HG03135 (cell line): ENCODE data around the gene RBMS1.

Source experiments
- ATAC-seq: cut with Tn5 transposase; IDR thresholded peaks from one replicate; pipeline ENCODE4 v1.9.1; 2021; ENCODE audit warnings: mild to moderate bottlenecking, moderate library complexity; ENCODE audit not compliant: unreplicated experiment

RBMS1 gene

DNA sequence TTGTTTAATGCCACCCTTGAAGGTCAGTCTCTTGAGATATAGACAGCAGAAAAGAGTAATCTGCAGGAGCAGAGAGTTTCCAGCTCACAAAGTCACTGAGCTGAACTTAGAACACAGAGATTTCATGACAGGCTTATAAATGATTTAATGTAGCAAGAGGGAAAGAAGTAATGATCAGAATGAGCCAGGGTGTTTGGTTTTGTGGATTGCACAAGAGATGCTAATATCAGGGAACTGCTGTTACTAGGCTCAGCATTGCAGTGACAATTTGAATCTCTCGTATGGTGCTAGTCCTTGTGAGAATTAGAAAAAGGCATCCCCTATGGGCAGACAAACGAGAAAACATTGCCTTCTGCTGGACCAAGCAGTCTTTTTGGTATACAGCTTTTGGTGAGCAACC, 231.9 kb downstream of the RBMS1 start:
- ATAC-seq, result no peak

DNA sequence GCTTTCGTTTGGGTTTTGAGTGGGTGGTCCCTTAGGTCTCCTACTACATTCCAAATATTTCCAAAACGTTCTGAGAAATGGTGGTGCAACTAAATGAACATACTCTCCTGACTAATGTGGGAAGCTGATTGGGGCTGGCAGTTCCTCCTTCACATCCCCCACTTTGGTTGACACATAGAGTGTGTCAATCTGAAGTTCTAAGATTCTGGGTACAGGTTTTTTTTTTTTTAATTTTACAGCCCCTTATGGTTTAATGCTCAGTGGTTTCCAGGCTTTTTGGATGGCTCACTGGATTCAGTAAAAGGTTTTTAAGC, 235.2 kb downstream of the RBMS1 start:
- no peak for ATAC-seq

DNA sequence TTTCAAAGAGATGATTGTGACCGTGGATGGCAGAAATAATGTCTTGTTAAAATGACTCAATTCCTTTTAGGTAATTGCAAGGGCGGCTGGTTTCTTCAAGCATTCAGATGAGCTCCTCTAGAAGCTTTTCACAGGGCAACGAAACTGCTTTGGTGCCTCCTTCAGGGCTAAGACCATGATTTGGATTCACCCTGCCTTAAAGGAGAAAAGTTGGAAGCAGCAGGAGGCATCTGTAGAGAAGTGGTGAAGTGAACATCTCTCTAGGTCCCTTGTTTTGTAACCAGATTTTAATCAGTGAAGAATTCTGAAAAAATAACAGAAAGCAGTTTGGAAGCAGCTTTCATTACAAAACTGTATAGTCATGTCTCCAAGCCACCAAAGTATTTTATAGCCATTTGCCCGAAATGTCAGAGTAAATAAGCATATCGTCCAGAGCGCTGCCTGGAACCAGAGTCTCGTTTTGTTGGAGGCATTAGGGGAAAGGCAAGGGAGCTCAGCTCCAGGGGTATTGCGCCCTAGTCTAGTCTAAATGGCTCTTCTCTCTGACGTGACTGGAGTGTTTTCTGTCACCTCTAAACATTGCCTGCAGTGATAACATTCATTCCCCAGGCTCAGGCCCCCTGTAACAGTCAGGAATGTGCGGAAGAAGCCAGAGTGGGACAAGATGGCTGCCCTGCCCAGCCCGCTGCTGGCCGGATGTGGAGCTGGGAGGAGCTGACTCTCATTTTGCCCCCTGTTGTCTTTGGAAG, 235.7 kb downstream of the RBMS1 start:
- no peak for ATAC-seq

DNA sequence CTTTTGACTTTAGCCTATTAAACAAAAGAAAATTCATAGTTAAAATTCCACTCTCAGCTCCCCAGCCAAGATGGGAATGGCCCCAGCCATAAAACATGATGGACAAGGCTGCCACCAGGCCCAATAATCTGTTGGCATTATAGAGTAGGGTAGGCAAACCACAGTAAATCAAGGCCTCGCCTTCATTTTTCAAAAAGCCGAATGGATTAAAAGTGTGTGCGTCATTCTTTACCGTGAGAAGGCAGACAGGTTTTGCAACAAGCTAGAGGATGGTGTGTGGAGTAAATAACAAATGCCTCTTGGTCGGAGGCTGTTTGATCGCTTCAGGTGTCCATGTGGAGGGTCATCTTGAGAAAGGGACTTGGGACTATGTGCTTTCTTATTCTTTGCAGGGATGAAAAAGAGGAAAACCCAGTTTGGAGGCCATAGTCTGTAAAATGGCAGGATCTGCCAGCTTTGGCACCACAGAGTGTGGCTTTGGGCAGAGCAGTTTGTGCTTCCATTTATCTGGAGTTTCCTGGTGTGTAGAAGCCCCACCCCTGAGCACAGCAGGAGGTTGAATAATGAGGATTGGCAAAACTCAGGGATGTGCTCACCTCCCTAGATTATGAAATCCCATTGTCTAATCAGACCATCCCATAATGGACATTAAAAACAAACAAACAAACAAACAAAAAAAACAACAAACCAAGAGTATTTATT, 236.4 kb downstream of the RBMS1 start:
- no peak for ATAC-seq

DNA sequence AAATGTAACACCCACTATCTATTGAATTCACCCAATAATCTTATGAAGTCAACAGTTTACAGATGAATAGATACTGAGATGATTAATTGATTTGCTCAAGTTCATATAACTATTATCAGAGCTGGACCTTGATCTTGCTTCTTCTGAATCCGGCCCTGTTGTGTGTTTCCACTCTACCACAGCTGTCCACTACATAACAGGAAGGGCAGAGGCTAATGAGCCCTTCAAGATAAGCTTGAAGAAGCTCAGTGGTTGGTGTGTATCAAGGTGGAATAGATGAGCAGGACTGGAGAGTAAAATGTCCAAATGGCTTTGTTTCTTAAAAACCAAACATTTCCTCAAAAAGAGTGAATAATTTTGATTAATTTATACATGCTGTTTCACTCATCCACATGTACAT, 237.1 kb downstream of the RBMS1 start:
- no peak for ATAC-seq

DNA sequence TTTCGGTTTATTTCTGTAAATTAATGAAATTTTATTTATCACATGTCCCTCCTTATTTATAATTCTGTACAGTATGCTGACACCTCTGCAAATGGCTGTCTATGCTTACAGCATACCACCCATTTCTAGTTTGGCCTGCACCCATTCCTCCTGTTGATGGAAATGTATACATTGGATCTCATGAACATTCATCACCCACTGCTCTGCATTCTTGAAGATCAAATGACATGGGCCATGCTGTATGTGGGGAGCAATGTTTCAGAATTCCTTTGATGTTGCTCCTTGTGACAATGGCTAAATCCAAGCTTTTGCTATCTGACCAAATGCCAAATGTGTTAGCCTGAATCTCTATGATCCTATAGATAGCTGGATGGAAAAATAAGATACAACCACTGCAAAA, 238.2 kb downstream of the RBMS1 start:
- ATAC-seq, result no peak

DNA sequence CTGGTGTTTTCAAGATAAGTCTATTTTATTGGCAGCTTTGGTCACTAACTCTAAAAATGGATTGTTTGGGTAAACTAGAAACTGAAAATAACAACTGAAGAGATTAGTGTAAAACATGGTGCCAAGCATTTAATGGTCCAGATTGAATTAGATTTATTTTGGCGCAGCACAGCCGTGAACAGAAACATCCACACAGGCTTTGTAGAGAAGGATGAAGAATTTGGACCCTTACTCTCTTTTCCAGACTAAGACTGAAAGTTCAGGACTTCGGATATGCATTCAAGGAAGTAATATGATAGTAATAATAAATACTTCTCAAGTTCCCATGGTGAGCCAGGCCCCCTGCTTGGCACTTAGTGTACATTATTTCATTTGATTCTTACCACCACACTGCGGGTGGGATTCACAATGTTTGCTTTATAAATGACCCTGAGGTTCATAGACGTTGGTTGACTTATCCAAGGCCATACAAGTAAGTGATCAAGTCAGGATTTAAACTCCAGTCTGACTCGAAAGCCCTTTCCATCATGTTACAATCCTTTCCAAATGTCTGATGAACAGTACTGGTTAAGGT, 239.3 kb downstream of the RBMS1 start:
- no peak for ATAC-seq

DNA sequence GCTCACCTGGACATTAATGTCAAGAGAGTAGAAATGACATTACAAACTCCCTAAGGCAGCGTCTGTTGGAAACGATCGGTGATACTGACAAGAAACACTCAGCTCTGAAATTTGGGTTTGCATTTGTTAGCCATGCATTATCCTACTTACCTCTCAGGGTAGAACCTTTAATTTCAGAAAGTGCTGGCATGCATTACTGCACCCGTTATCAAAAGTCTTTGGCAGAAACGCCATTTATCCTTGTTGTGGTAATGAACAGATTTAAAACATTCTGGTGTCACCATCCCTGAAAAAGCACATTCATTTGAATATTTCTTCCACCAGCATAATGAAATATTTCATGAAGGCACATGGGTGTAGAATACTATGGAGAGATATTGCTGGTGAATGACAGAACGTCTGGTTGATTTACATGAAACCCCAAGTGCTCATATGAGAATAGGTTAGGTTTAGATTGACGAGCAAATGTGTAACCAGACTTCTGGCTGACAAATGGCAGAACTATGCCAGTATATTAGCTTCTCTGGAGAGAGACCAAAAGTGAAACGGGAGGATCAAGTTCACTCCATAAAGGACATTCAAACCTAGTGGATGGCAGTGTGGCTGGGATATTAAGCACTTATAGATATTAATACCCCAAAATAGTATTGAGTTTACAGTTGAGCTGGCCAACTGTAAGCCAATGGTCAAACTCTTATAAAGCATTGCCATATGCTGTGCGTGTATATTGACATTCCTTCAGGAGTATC, 240.0 kb downstream of the RBMS1 start:
- no peak for ATAC-seq

DNA sequence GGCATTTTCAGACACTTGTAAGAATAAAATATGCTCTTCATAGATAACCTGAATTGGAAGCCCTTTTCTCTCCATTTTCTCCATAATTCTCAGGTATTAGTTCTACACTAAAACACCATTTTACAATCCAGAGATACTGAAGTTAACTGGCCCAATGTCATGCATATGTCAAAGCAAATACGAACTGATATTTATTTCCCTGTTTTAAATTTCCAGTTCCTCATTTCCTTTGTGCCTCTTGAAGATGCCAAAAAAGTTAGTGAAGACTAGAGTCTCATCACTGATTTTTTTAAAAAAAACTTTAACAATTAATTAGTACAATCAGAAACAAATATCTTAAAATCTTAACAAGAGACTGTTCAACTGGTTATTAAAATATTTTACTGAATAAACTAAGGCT, 240.7 kb downstream of the RBMS1 start:
- ATAC-seq, result no peak

DNA sequence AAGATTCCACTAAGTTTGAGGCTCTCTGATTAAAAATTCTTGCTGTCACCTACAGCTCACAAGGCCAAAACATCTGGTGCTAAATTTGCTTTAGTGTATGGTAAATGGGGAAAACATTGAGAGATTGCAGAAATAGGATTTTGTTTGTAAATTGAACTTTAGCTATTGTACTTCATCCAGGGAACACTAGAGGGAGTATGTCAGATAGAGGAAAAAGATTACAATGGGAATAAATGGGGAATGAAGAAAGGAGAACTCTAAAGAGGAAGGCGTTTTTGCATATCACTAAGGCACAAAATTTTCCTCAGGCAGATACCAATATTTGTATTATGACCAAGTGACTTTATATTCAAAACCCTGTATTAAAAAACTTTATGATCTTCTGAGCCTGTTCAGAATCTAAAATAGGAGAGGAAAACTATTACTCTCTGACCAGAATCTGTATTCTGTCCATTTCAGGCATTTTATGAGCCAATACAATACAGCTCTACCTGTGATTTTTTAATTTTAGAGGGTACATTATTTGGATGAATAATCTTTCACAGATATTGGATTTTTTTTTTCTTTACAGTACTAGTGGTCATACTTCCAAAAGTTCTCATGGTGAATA, 241.2 kb downstream of the RBMS1 start:
- no peak for ATAC-seq

DNA sequence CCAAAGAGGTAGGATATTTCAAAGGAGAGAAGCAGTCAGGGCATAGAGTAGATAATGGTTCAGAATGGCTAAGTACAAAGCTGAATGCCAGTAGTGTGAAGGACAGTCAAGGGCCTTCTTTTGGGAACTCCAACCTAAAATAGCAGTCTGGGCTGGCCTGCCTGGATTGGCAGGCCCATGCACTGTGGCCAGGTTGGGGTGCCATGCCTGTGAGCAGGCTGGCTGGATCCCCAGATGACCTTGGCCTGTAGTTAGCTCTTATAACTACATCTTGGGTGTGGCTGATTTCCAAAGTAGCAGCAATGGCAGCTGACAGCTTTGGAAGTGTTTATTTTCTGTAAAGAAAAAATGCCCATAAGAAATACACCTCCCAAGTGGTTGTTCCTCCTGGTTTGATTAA, 242.0 kb downstream of the RBMS1 start:
- ATAC-seq, result no peak

DNA sequence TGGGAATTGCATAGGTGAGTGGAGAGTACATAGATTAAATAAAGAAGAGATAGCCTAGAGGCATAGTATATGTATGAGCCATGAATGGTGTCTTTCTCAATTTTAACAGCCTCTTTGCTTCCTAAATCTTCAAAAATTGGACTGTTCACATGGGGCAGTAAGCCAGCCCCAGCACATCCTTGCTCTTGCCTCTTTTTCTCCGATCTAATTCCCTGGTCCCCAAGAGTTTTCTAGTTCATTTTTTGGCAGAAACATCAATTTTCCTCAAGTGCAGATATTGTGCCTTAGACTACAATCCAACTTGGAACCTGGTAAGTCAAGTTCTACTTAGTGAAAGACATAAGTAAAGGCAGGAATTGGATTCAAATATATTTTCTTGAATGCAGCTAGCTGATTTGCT, 243.7 kb downstream of the RBMS1 start:
- ATAC-seq, result no peak

DNA sequence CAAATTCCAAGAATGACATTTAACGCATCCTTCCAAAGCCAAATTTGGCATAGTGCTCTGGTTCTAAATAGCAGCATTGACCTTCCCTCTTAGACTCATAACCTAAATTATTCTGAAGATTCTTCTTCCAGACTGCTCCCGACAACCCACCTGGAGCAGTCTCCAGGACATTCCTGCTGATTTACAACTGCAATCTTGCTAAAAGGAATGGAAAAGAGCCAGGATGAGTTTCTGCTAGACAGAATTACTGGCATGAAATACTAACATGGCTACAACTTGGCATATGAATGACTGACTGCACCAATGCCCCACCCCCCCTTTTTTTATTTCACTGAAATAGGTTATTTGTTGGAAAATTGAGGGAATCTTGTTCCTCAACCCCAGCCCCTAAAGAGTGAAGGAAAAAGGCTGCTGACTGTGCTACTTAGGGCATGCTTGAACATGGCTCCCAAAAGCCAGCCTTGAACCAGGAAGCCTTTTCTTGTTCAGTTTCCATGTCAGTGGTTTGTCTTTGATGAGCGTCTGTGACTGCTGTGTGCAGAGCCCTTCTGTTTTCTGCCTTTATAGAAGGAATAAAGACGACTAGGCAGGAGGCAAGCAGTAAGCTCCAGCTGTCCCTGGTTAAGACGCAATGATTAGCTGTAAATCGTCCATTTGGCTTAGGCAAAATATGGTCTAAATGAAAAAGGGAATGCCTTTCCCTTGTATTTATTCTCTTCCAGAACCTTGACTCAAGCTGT, 246.1 kb downstream of the RBMS1 start:
- ATAC-seq, result no peak

DNA sequence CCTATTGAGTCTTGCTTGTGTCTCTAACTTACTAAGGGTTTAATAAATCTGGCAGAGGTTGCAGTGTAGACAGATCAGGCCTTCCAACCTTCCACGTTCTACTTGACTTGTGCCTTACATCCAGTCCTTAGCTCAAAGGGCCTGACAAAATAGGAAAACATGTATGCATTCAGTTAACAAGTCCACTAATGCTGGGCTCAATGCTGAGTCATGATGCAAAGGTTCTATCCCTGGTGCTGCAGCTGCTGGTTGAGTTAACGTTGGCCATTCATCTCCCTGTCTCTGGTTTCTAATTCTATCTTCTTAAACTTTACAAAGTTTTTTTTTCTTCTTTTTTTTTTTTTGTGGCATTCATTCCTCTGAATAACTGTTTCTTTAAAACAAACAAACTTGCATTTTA, 247.3 kb downstream of the RBMS1 start:
- ATAC-seq, result no peak

DNA sequence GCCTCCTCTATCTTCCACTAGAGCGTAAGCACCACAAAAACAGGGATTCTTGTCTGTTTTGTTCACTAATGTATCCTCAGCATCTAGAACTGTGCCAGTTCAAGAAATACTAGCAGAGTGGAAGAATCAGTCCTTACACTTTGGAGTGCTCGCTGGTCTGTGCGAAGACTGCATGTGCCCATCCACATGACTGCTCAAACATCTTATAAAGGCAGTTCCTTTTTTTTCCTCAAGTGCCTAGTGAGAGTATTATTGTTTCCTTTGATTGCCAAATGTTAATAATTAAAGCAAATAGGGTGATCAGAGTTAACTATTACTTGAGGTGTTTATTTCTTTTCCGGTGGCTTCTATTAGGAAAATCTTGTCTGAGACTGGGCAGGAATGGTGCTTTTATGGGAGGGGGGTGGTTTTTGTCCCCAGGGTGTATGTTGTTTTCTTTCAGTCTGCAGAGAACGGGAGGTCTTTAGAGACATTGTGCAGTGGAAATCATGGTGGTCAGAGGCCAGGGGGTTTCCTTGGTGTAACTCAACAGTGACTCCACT, 247.9 kb downstream of the RBMS1 start:
- ATAC-seq, result no peak

DNA sequence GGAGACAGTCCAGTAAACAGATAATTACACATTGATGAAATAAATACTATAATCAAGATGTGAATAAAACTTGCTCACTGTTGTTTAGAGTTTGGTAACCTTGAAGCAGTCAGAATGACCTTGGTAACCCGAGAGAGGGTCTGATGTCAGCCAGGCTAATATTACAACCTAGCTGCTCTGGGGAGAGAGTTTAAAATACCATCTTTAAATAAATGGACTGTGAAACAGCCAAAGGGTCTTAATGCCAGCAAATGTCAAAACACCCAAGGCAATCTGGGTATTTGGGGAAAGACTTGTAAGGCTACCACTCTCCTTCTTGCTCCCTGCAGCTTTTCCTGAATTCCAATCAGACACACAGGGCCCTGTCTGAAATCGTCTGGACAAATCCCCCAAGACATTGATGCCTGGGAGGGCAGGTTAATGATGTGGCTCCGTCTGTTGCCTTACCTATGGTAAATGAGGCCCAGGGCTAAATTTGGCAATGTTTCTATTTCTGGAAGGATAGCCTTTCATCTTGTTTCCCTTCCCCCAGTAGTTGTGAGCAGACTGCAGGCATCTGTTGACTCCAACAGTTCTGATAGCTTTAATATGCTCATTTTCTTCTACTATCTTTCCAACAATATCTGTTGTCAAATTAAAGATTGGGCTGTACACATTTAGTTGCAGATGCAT, 250.6 kb downstream of the RBMS1 start:
- ATAC-seq, result no peak

DNA sequence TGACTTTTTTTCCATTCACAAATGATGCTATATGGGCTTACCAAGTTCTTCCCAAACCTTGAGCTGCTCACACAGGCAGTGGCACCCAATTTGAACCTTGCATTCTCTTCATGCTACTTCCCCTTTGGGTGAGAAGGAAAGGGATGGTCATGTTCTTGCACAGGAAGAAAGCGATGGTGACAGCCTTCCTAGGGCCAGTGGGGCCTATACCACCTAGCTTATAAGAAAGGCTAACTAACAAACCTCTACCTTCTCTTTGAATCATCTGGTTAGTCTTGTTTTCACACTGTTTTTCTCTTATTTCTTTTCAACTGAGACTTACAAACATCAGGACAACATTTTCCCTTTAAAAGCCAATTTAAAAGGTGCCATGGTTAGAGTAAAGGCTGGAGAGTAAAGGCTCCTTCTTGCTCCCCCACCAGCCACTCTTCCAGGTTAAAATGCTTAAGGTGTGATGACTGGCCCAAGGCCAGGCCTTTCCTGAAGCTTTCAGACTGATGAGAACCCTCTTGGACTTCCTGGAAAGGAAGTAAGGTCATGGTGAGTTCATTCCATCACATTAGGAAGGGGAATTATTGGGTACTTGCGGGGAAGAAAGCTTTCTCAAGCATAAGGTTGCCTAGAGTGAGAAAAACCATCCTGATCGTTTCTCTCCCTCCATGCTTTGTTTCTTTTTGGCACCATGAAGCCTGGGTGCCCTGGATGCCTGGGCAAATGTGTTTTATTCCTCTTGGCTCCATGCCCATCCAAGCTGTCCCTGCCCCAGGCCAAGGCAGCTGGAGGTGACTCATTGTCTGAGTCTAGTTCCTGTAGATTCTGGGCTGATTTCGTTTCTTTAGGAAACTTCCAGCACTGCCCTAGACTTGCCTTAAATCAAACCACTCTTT, 252.1 kb downstream of the RBMS1 start:
- no peak for ATAC-seq

DNA sequence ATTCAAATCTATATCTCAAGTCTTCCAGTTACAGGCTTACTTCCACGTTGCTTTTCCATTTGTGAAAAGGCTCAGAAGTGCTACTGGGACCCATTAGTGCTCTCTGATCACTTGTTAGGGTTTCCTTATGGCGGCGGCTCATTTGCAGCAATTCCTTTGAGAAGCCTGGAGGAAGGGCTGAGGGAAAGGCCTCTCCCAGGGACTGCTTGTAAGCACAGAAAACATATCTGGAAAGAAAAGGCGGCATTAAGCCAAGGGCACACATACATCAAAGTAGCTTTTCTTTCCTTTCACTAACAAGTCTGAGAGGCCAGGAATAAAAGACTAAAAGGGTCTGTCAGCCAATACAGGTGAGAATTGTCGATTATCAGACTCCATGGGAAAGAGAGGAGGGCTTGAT, 254.2 kb downstream of the RBMS1 start:
- ATAC-seq, result no peak

DNA sequence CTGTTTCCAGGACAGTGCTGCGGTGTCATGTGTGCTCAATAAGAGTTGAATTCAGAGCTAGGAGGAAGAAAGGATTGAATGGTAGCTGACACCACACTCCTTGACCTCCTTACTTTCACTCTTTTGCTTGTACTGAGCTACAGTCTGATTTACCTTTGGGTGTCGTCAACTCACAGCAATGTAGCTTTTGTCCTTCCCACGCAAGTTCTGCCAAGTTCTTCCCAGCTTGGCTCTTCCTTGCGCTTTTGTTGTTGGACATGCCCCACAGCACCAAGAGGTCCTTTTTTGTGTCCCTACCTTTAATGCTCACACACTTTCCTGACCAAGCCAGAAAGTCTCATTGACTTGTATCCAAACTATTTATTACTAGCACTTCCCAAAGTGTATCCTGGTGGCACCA, 255.2 kb downstream of the RBMS1 start:
- no peak for ATAC-seq
